ENCODE measurements around the gene EP400. TPM values are rescaled to one million over a fixed set of nuclear protein-coding genes. Genes with fewer than 3 reads are reported as not detected.
"Not testable (repeated sequence)": the region's sequence is repeated elsewhere in the genome, so short reads cannot be mapped to it uniquely, and the experiment has no call there.

Gene EP400
- total RNA-seq, 6 experiments from 2014 or later = 27.5 to 35.3 (median 30.4) TPM

DNA sequence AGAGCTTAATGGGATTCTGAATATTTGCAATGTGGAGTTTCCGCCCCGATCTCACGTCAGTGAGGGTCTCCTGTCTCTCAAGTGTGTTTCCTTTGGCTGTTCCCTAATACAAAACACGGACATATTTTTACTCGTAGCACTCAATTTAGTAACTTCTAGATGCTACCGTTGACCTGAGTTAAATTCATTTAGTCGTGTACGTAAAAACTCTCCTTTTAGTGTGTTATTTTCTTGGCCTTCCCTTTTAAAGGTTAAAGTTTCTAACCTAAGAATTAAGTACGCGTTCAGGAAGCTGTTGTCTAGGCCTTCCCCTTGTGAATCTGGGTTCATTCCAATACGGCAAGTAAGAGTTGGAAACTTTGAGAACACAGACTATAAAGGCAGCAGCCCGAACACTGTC, 130.0 kb downstream of the EP400 start:
- Mint-ChIP-seq H3K27ac (no peak overlapping the region), H3K4me1 (ENCODE audit: low read depth) (peaks cover 20% of the 10 kb centered on the region), H3K4me3 (no peak overlapping the region), H3K27me3 (ENCODE audit: insufficient read depth) (peaks cover 3% of the 10 kb centered on the region; the same call in 1 of the 2 replicates), H3K9me3 (no peaks in the 10 kb centered on the region), H3K36me3 (ENCODE audit: low read depth) (peaks cover 23% of the 10 kb centered on the region)
- DNase-seq = no peak
- TF ChIP-seq, protein P1, sequence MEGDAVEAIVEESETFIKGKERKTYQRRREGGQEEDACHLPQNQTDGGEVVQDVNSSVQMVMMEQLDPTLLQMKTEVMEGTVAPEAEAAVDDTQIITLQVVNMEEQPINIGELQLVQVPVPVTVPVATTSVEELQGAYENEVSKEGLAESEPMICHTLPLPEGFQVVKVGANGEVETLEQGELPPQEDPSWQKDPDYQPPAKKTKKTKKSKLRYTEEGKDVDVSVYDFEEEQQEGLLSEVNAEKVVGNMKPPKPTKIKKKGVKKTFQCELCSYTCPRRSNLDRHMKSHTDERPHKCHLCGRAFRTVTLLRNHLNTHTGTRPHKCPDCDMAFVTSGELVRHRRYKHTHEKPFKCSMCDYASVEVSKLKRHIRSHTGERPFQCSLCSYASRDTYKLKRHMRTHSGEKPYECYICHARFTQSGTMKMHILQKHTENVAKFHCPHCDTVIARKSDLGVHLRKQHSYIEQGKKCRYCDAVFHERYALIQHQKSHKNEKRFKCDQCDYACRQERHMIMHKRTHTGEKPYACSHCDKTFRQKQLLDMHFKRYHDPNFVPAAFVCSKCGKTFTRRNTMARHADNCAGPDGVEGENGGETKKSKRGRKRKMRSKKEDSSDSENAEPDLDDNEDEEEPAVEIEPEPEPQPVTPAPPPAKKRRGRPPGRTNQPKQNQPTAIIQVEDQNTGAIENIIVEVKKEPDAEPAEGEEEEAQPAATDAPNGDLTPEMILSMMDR (IDR thresholded peaks at IDR 0.05) = no peak

DNA sequence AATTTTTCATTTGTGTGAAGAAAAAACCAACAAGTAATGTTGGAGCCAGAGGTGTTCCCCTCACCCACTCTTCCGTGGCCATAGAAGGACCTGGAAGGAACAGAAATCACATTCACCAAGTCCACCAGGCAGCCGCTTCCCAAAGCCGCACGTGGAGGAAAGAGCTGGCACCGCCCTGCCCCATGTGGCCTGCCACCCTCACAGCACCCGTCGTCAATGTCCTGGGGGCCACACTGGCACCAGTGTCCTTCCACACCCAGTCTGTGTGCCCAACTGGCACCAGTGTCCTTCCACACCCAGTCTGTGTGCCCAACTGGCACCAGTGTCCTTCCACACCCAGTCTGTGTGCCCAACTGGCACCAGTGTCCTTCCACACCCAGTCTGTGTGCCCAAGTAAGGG, 130.8 kb downstream of the EP400 start:
- H3K27me3 Mint-ChIP-seq (ENCODE audit: insufficient read depth); DNase-seq; H3K9me3 Mint-ChIP-seq; H3K4me3 Mint-ChIP-seq; H3K27ac Mint-ChIP-seq: not testable (repeated sequence)
- H3K4me1 Mint-ChIP-seq (ENCODE audit: low read depth) = peaks cover 27% of the 10 kb centered on the region
- peaks cover 29% of the 10 kb centered on the region for H3K36me3 Mint-ChIP-seq (ENCODE audit: low read depth)

- DNase-seq = no peak
- Mint-ChIP-seq H3K4me1 (ENCODE audit: low read depth) (peaks cover 33% of the 10 kb centered on the region), H3K36me3 (ENCODE audit: low read depth) (peaks cover 30% of the 10 kb centered on the region), H3K9me3 (no peaks in the 10 kb centered on the region), H3K27me3 (ENCODE audit: insufficient read depth) (peaks cover 3% of the 10 kb centered on the region; the same call in 1 of the 2 replicates), H3K27ac (no peak overlapping the region), H3K4me3 (no peak overlapping the region)
- TF ChIP-seq, protein P1 (IDR thresholded peaks at IDR 0.05) = no peak
Observed at GRCh38 chr12:132081423-132081822, 131.7 kb downstream of the EP400 start.

DNA sequence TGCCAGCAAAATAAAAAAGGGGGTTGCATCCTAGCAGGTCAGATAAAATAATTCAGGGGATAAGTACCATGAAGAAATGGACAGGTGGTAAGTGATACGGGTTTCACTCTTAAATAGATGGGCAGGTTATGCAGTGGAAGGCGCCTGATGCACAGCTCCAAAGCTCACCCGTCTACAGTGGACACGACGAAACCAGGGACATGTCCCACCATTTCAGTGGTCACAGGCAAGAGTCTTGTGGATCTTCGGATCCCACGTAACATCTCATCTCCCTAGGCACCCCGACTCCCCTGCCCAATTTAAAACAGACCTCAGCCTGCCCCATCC, 133.8 kb downstream of the EP400 start:
- H3K36me3 Mint-ChIP-seq (ENCODE audit: low read depth) = peaks cover 15% of the 10 kb centered on the region
- no peak for DNase-seq
- H3K4me1 Mint-ChIP-seq (ENCODE audit: low read depth) = peaks cover 27% of the 10 kb centered on the region
- H3K4me3 Mint-ChIP-seq = peak overlapping the region; percentile 89
- peak overlapping the region; percentile 65 for H3K27ac Mint-ChIP-seq
- no peaks in the 10 kb centered on the region for H3K9me3 Mint-ChIP-seq
- TF ChIP-seq, protein P1 (IDR thresholded peaks at IDR 0.05) = no peak
- H3K27me3 Mint-ChIP-seq (ENCODE audit: insufficient read depth) = peaks cover under 1% of the 10 kb centered on the region; the same call in 1 of the 2 replicates

GRCh38 chr12:132083941-132084620, 134.3 kb downstream of the EP400 start:
- peaks cover 14% of the 10 kb centered on the region for H3K36me3 Mint-ChIP-seq (ENCODE audit: low read depth)
- peaks cover 24% of the 10 kb centered on the region for H3K4me1 Mint-ChIP-seq (ENCODE audit: low read depth)
- no peaks in the 10 kb centered on the region for H3K9me3 Mint-ChIP-seq
- no peaks in the 10 kb centered on the region; the same call in 1 of the 2 replicates for H3K27me3 Mint-ChIP-seq (ENCODE audit: insufficient read depth)
- TF ChIP-seq, protein P1 (IDR thresholded peaks at IDR 0.05) = no peak
- H3K4me3 Mint-ChIP-seq = peak overlapping the region; percentile 90
- H3K27ac Mint-ChIP-seq = peak overlapping the region; percentile 65
- peak; percentile 80 for DNase-seq

- H3K4me3 Mint-ChIP-seq = peak overlapping the region; percentile 90
- DNase-seq = peak; percentile 18
- no peaks in the 10 kb centered on the region; the same call in 1 of the 2 replicates for H3K27me3 Mint-ChIP-seq (ENCODE audit: insufficient read depth)
- H3K9me3 Mint-ChIP-seq = no peaks in the 10 kb centered on the region
- peaks cover 24% of the 10 kb centered on the region for H3K4me1 Mint-ChIP-seq (ENCODE audit: low read depth)
- H3K36me3 Mint-ChIP-seq (ENCODE audit: low read depth) = peaks cover 9% of the 10 kb centered on the region
- TF ChIP-seq, protein P1 (IDR thresholded peaks at IDR 0.05) = no peak
- peak overlapping the region; percentile 90 for H3K27ac Mint-ChIP-seq
Observed at GRCh38 chr12:132084621-132085290, 135.0 kb downstream of the EP400 start.

All from HFFc6 (cell line).